Gastroesophageal sphincter (tissue), 4 donors: ENCODE results near the gene ERAL1. TPM values are rescaled to one million over a fixed set of nuclear protein-coding genes. Genes with fewer than 3 reads are reported as not detected.
A peak's percentile ranks its signal among the peaks of the same experiment; 100 is the strongest.

Experiments used
- ATAC-seq: fragments of 150-250 bp; one replicate; pipeline ENCODE4 v1.9.1; 2016; ENCODE audit warnings: mild to moderate bottlenecking, moderate library complexity
- H3K27ac ChIP-seq, 4 donors: fragments of 200-600 bp; sonication (generic) in 3 of 4; 1 replicate in 3 of 4; 2 replicates in 1 of 4; pipeline ENCODE4 v1.5.1; 2016 to 2019
- H3K27me3 ChIP-seq: fragments of 200-600 bp; sonication (generic); one replicate; pipeline ENCODE4 v1.5.1; 2019
- H3K36me3 ChIP-seq, 2 donors: fragments of 200-600 bp; sonication (generic); one replicate each; pipeline ENCODE4 v1.5.1; 2019; ENCODE audit warnings: control low read depth in 1 of 2
- H3K4me1 ChIP-seq, 3 donors: fragments of 200-600 bp; sonication (generic); 1 replicate in 2 of 3; 2 replicates in 1 of 3; pipeline ENCODE4 v1.5.1; 2016 to 2019; ENCODE audit warnings: control low read depth in 2 of 3
- H3K4me3 ChIP-seq, 2 donors: fragments of 200-600 bp; sonication (generic); one replicate each; pipeline ENCODE4 v1.5.1; 2019; ENCODE audit warnings: mild to moderate bottlenecking in 1 of 2, moderate library complexity in 1 of 2
- H3K9me3 ChIP-seq, 3 donors: fragments of 200-600 bp; sonication (generic); one replicate each; pipeline ENCODE4 v1.5.1; 2017 to 2019; ENCODE audit warnings: control low read depth in 2 of 3
- CTCF ChIP-seq, 4 experiments: fragments of 200-600 bp in 2 of 4; fragments of 450-650 bp in 2 of 4; sonication (generic) in 1 of 4; IDR thresholded peaks; one replicate each; pipeline ENCODE4 v1.5.1; 2017 to 2019; ENCODE audit warnings: antibody characterized with exemption in 4 of 4, mild to moderate bottlenecking in 2 of 4, moderate library complexity in 2 of 4
- EP300 ChIP-seq: sonication (generic); formaldehyde crosslinking; IDR thresholded peaks from one replicate; pipeline ENCODE4 v1.6.1; 2017; ENCODE audit warnings: antibody characterized with exemption, mild to moderate bottlenecking
- POLR2A ChIP-seq, 2 donors: fragments of 450-650 bp; IDR thresholded peaks; one replicate each; pipeline ENCODE4 v1.6.1; 2017; ENCODE audit warnings: antibody characterized with exemption in 2 of 2, mild to moderate bottlenecking in 2 of 2, moderate library complexity in 1 of 2
- POLR2AphosphoS5 ChIP-seq: sonication (generic); formaldehyde crosslinking; IDR thresholded peaks from one replicate; pipeline ENCODE4 v1.6.1; 2017; ENCODE audit warnings: antibody characterized with exemption
- WGBS, 2 donors: methylation state at CpG; one replicate each; pipeline ENCODE4 v1.1.5; 2018; ENCODE audit warnings: low coverage in 1 of 2; 5-methylcytosine and 5-hydroxymethylcytosine counted together
- total RNA-seq, 4 donors: library from RNA; depleted of rRNA; stranded (reverse); fragments of >200 nt; gene quantifications; one replicate each; pipeline ENCODE4 v1.1.0, GENCODE V29; 2016

The ERAL1 gene
- total RNA-seq, 4 donors from 2014 or later: 25.8 to 48.3 (median 29.2) TPM

DNA sequence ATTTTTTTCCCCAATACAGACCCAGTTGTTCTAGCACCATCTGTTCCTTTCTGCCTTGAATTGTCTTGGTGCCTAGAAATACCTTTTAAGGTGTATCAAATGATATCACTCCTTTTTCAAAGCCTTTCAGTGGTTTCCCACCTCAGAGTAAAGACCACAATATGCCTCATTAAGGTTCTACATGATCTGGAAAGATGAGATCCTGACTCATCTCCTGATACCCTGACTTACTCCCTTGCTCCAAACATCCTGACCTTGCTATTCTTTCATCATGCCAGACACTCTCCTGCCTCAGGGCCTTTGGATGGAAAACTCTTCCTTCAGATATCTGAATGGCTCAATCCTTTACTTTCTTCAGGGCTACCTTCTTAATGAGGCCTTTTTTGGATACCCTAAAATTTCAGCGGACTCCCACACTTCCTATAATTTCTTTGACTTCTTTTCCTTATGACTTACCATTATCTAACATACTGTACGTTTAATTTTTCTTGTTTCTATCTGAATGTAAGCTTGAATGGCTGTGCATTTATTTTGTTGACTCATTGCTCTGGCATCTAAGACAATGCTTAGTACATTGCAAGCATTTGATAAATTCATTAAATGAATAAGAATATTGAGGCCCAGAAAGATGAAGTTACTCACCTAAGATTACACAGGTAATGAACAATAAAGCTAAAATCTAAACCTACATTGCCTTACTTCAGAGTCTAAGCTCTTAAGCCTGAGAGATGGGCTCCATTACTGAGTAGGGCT is 23.5 kb downstream of the ERAL1 start:
- H3K9me3 ChIP-seq: no peaks in the 10 kb centered on the region
- H3K36me3 ChIP-seq: peaks cover 0 to 59% of the 10 kb centered on the region in 2 donors
- no peak for ATAC-seq
- WGBS, 2 donors: 77 to 90% methylated on average over 2 of the region's 2 CpGs
- no peak overlapping the region for H3K27ac ChIP-seq
- H3K27me3 ChIP-seq: no peaks in the 10 kb centered on the region
- no peaks in the 10 kb centered on the region for H3K4me1 ChIP-seq
- H3K4me3 ChIP-seq: no peak overlapping the region
- peak; percentile 4 for TF ChIP-seq POLR2AphosphoS5
- no peak for TF ChIP-seq CTCF (IDR thresholded peaks at IDR 0.05)

- Histone ChIP-seq H3K27me3 (no peaks in the 10 kb centered on the region), H3K4me1 (no peaks in the 10 kb centered on the region), H3K9me3 (no peaks in the 10 kb centered on the region), H3K36me3 (peaks cover 0 to 66% of the 10 kb centered on the region in 2 donors), H3K4me3 (no peak overlapping the region), H3K27ac (no peak overlapping the region)
- no peak for ATAC-seq
- no CpG with 5 or more reads among the region's 4 CpGs for WGBS, 2 donors
- no peak for TF ChIP-seq POLR2A (IDR thresholded peaks at IDR 0.05)
- no peak for TF ChIP-seq POLR2AphosphoS5
- TF ChIP-seq CTCF (IDR thresholded peaks at IDR 0.05): peak in 2 of 4 experiments; percentile 38 to 42
- no peak for TF ChIP-seq EP300
These were observed 24.2 kb downstream of the ERAL1 start for GRCh38 chr17:28878981-28879380.

DNA sequence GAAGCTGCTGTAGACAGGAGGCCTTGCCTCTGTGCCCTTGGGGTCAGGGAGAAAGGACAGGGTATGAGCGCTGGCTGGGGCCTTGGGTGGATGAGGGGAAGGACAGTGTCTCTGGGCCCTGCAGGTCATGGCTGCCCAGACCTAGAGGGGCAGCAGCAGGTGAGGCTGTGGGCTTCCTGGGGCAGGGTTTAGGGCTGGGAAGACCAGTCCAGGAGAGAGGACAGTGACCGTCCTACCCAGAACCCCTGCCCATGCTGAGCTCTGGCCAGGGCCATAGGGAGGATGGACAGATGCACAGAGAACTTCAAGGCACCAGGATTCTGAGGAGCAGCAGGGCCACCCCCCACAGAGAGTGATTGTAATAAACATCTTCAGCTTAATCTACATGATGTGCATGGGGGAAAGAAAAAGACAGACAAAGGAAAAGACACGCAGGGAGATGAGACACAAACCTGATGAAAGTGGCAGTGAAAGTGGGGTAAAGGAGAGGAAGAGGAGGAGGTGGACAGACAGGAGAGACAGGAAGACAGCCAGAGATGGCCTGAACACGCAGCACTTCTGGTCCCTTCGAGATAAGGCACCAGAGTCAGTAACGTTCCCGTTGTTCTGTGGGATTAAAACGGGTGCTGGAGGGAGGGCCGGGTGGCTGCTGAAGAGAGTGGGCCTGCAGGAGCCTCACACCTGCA is 25.2 kb downstream of the ERAL1 start:
- no peaks in the 10 kb centered on the region for H3K9me3 ChIP-seq
- H3K27me3 ChIP-seq: no peaks in the 10 kb centered on the region
- H3K4me1 ChIP-seq: no peaks in the 10 kb centered on the region
- WGBS, 2 donors: 68% methylated on average over 7 to 8 of the region's 9 CpGs
- H3K27ac ChIP-seq: no peak overlapping the region
- peaks cover 0 to 76% of the 10 kb centered on the region in 2 donors for H3K36me3 ChIP-seq
- no peak overlapping the region for H3K4me3 ChIP-seq
- TF ChIP-seq EP300 (no peak), CTCF (IDR thresholded peaks at IDR 0.05) (no peak), POLR2AphosphoS5 (no peak), POLR2A (IDR thresholded peaks at IDR 0.05) (no peak)
- no peak for ATAC-seq

GRCh38 chr17:28880572-28880945 is 25.7 kb downstream of the ERAL1 start:
- no peaks in the 10 kb centered on the region for H3K4me1 ChIP-seq
- peaks cover 0 to 81% of the 10 kb centered on the region in 2 donors for H3K36me3 ChIP-seq
- no peaks in the 10 kb centered on the region for H3K27me3 ChIP-seq
- 93 to 100% methylated on average over 1 to 4 of the region's 10 CpGs for WGBS, 2 donors
- no peaks in the 10 kb centered on the region for H3K9me3 ChIP-seq
- no peak overlapping the region for H3K4me3 ChIP-seq
- H3K27ac ChIP-seq: no peak overlapping the region
- no peak for ATAC-seq
- TF ChIP-seq POLR2A (IDR thresholded peaks at IDR 0.05): no peak
- TF ChIP-seq EP300: no peak
- no peak for TF ChIP-seq POLR2AphosphoS5
- TF ChIP-seq CTCF (IDR thresholded peaks at IDR 0.05): no peak
